DOHH2 (cell line): Measurements from ENCODE around the gene LANCL2.

Experiments
- EZH2phosphoT487 ChIP-seq: fragments of 200-600 bp; sonication (generic); IDR thresholded peaks from 2 replicates; pipeline ENCODE4 v1.6.1; 2017; ENCODE audit warnings: borderline replicate concordance, mild to moderate bottlenecking, antibody characterized with exemption, low read length, moderate library complexity, mixed read lengths
- TF ChIP-seq, protein P1 (sequence below): fragments of 200-600 bp; sonication (generic); IDR thresholded peaks from one replicate; pipeline ENCODE4 v1.5.1; 2014; ENCODE audit warnings: antibody characterized with exemption, mild to moderate bottlenecking, low read depth, low read length; ENCODE audit not compliant: poor library complexity, severe bottlenecking

DNA sequence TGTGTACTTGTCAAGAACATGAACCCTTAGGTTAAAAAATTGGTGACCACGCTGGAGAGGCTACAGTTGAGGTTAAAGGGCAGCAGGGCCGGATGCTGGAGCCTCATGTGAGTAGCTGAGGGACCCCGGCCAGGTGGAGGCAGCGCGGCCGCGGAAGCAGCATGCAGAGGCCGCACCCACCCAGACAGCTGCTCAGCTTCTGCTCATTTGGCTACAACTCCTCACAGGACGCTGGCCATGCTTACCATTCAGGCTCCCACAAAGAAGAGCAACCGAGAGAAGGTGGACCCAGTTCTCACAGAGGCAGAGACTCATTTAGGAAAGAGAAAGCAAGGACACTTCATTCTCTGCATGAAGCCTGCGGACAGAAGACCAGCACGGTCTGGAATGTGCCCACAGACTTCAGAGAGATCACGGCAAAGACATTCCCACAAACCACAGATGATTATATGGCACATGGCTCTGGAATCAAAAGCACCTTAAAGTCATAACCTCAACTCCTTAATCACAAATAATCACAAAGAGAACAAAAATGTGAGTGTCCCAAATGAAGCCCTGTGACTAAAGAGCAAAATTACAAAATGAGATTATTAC lies 112.7 kb downstream of the LANCL2 start:
- TF ChIP-seq, protein P1, sequence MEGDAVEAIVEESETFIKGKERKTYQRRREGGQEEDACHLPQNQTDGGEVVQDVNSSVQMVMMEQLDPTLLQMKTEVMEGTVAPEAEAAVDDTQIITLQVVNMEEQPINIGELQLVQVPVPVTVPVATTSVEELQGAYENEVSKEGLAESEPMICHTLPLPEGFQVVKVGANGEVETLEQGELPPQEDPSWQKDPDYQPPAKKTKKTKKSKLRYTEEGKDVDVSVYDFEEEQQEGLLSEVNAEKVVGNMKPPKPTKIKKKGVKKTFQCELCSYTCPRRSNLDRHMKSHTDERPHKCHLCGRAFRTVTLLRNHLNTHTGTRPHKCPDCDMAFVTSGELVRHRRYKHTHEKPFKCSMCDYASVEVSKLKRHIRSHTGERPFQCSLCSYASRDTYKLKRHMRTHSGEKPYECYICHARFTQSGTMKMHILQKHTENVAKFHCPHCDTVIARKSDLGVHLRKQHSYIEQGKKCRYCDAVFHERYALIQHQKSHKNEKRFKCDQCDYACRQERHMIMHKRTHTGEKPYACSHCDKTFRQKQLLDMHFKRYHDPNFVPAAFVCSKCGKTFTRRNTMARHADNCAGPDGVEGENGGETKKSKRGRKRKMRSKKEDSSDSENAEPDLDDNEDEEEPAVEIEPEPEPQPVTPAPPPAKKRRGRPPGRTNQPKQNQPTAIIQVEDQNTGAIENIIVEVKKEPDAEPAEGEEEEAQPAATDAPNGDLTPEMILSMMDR, result no peak
- TF ChIP-seq EZH2phosphoT487, result no peak
